ENCODE results near the gene ANK3.

ANK3 gene

DNA sequence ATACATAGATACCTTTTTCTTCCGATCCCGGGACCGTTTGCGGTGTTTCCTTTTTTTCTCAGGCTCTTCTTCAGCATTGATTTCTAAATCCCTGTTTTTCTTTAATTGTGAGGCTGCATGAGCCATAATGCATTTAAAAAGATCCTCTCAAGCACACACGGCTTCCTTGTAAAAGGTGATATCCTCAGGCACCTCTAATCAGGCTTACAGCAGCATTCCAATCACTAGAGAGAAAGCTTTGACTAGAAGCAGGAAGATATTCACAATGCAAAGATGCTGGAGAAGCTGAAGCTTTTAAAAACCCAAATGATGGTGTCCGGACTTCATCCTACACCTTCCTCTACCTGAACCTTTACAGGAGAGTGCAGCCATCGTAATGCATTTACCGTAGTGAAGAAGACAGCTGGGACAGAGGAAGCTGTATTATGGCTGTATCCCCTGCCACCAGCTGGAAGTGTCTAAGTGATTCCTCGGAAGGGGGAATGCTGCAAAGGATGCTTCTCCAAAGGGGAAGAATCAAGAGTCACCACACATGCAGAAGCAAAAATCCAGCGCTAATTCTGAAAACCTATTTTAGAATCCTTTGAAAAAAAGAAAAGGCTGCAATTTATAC, at the start of gene ANK3:
Gene ANK3, minus strand, starts transcription at position 463 of the 613 bp plus-strand sequence. Its CDS starts 337 bp downstream, at position 126.
- no peak for DNase-seq

DNA sequence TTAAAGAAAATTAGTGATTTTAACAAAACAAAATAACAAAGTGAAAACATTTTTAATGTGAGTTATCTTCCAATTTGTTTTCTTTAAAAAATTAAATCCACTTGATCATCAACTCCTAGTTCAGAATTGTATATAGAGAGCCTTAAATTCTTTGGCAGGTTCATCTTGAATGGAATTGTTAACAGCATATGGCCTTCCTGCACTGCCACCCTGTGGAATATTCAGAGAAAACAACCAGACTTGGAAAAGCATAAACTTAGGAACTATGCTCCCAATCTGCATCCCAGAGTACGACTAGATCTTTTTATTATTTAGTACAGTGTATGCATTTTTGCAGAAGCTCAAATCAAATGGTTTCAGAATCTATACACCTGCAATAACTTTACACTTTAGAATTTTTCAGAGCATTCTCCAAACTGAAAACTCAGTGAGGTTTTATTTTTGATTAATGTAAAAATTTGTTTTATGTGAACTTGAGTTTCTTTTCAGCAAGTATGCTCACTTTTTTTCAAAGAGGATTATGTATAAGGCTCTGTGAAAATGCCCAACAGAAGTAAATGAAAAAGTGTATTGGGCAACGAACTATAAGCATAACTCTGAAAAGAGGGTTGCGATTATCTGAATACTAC, 44.9 kb upstream of the ANK3 start:
- DNase-seq, result no peak

DNA sequence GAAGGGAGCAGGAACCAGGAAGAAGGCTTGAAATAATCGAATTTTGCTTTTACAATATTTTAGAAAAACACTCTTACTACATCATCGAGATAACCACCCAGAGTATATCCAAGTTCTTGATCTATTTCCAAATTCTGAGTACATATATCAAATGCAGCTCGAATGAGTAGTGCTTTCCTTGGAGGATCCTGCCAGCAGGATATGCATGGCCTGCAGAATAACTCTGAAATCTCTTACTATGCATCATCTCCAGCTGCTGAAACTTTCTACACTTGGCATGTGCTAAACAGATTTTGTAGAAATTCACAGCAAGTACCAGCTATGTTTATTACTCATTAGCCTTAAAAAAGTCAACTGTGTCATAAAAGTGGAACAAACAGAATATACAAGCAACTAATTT, 44.0 kb upstream of the ANK3 start:
- DNase-seq, result no peak

DNA sequence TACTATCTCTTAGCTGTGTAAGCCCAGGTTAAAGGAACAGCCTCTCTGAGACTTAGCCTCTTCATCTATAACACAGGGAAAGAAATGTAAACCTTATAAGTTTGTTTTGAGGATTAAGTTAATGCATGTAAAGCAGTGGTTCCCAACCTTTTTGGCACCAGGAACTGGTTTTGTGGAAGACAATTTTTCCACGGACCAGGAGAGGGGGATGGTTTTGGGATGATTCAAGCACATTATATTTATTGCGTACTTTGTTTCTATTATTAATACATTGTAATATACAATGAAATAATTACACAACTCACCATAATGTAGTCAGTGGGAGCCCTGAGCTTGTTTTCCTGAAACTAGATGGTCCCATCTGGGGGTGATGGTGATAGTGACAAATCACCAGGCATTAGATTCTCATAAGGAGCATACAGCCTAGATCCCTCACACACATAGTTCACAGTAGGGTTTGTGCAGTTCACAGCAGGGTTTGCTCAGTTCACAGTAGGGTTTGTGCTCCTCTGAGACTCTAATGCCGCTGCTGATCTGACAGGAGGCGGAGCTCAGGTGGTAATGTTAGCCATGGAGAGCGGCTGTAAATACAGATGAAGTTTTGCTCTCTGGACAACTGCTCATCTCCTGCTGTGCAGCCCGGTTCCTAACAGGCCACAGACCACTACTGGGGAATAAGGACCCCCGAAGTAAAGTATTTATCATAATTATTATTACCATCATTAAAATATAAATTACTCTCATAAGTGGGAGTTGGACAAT, 41.3 kb upstream of the ANK3 start:
- DNase-seq, result no peak

DNA sequence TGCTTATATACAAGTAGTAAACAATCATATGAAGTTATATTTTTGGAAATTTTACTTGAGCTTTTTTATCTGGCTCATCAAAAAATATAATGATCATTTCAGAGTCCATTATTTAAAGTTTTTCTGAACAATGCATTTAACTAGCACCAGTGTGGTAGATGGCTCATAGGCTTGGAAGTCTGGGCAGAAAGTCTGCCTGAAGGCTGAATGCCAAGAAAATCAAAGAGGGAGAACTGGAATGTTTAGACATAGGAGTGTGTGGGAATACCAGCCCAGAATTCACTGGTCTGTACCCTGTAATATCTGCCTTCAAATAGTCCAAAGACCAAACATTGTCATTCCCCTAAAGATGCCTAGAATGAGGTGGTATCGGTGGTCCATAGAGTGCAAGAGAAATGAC, 40.3 kb upstream of the ANK3 start:
- DNase-seq, result no peak

DNA sequence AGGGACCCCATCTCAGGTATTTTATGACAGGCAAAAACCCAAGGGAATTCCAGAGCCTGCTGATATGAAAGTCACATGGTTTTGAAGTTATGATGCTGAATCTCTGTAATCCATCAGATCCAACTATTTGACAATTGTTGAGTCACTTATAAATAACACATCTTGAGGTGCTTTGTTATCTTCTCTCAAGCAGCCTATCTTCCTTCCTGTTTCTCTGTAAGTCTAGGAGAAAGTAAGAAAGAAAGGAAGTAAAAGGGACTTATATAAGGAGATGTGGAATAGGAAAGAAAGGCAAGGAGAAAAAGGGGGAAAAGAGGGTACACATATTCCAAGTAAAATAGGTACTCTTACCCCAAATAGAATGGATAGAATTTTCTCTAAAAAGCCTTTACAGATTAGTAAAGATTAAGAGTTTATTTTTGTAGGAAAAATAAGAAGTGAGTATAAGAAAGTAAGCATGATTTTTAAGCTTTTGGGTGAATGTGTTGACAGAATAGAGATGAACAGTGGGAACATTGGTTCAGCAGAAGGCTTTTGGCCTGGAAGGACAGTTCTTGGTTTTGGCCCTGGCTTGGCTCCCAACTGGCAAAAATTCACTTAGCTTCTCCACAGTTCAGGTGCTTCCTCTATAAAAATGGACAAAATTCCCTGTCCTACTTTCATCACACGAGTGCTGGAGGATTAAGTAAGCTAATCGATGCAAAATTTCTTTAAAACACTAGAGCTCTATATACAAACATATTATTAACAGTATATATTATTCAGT, 39.6 kb upstream of the ANK3 start:
- DNase-seq, result no peak

DNA sequence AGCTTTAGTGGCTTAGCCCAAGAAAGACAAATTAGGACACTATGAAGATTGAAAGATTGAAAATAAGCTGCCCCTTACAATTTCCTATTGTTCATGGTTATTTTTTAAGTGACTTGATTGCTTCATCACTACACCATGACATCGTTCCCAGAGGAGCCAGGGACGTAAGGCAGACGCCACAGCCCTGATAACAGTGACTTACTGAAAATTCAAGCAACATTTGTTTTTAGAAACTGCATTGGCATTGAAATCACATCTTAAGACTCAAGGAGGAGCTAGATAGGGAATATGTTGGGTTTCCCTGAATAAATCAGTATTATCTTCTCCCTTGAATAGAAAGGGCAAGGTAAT, 38.7 kb upstream of the ANK3 start:
- DNase-seq, result no peak

DNA sequence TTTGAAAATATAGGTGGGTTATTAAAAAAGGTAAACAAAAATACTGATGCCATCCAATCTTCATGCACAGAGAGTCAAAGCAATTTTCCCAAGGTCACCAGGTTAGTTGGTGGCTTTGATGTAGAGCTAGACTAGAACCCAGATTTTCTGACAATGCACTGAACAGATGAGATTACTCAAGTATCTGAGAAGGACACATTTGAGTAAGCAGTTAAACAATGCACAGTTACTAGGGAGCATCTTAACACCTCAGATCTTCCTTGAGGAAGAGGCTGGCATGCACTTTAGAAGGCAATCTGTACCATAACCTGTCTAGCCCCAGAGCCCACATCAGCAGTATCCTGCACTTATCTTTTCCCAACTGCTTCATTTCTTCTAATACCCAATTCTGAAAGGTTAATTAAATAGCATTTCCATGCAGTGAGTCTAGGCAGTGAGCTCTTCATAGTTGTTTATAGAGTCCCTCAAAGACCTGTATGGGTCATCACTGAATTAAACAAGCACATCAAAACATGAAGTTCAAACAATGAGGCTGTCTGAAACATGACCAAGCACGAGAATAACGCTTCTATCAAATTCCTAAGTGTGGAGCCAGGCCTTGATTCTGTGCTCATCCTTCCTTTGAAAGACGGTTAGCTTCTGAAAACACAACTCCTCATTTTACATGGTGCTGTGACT, 38.2 kb upstream of the ANK3 start:
- DNase-seq, result no peak

DNA sequence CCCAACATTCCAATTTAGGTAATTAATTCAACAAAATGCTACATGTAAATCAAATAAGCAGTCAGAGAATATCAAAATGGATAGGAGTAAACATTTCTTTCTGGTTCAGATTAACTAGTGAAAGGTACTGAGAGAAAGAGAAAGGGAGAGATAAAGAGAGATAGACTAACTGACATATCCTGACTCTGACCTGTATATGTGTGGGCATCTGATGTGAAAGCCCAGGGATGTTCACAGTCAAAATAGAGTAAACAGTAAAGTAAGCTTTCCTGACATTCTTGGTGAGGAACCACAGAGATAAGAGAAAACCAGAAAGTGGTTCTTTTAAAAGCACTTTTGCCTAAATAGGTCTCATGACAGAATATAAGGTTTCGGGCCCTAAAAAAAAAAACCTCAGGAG, 37.5 kb upstream of the ANK3 start:
- DNase-seq, result no peak

DNA sequence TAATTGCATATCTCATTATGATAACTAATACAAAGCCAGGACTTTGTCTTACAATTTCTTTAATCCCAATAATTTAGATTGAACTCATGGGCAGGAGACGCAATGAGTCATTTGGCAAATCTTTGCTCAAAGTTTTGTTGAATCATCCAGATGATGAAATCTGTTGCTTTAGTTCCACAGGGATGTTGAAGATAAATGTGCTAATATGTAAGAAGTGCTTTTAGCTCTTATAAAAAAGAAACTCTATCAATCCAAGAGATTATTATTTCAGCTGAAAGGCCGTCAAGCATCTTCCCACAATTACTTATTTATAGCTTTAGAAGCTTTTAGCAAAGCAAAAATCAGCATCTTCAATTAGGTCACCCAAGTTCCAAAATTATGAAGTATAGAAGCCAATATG, 36.8 kb upstream of the ANK3 start:
- no peak for DNase-seq

DNA sequence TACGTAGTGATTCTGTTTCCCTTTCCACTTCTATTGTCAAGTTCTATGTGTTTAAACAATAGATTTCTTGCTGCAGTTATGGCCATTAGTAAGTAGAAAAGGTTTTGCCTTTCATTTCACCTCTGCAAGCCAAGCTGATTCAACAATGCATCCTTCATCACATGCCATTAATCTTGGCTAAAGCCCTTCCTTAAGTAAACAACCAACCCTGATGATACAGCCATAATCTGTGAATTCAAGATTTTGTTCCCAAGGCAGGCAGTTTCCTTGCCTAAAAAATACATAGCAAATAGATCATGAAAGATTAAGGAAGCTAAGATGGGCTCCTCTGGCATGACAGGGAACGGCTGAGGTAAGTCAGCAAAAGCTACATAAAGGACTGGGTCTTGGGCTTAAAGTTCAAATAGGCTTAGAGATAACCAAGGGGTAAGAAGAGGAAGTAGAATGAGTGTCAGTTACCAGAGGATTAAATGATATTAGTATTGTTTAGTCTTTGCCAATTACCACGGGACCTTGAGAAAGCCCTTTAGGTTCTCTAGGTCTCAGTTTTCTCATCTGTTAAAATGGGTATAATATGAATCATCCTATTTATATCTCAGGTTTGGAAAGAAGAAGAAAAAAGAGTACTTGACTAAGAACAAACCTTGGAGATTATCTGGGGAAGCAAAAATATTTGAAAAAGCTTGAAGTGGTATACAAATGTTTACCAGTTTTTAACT, 35.9 kb upstream of the ANK3 start:
- no peak for DNase-seq

DNA sequence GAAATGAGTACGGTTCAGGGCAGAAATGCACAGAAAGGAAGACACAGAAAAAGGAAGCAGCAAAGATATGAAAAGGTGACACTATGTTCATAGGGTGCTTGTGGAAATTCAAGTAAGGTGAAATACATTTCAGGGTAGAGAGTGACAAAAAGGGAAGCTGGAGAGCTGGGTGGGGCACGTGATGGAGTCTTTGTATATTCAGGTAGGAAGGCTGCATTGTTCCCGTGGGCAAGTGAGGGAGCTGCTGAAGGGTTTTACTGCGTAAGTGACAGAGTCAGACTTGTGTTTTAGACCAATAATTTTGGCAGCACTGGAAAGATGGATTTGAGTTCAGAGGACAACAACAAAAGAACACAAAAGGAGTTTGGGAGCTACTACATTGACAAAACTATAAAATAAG, 35.3 kb upstream of the ANK3 start:
- no peak for DNase-seq

DNA sequence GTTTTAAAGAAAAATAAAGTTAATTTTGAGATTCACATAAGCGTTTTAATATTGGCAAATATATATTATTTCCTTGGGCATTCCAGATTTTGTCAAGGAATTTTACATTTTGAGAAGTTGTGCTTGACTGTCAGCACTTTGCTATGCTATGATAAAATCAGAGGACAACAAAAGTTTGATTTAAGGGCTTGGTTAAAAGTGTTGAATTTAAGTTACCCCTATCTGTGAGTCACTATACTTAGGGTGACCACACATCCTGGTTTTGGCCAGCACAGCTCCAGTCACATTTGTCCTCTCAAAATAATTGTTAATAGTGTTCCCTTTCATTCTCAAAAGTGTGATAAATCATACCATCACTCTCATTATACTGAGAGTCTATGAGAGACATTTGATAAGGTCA, 34.2 kb upstream of the ANK3 start:
- no peak for DNase-seq

DNA sequence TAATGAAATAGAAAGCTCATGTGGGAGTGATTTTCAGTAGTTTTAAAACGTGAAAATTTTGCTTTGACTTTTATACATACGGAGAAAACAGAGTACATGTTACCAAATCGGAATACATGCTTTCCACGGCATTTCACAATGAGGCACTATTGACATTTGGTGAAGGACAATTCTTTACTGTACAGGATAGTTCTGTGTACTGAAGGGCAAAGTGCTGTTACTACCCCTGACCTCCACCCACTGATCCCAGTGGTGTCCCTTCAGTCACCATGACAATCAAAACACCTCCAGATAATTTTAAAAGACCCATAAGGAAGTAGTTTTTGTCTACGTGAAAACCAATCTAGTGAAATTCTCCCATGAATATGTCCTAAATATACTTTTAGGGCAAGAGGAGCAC, 33.1 kb upstream of the ANK3 start:
- DNase-seq, result no peak

DNA sequence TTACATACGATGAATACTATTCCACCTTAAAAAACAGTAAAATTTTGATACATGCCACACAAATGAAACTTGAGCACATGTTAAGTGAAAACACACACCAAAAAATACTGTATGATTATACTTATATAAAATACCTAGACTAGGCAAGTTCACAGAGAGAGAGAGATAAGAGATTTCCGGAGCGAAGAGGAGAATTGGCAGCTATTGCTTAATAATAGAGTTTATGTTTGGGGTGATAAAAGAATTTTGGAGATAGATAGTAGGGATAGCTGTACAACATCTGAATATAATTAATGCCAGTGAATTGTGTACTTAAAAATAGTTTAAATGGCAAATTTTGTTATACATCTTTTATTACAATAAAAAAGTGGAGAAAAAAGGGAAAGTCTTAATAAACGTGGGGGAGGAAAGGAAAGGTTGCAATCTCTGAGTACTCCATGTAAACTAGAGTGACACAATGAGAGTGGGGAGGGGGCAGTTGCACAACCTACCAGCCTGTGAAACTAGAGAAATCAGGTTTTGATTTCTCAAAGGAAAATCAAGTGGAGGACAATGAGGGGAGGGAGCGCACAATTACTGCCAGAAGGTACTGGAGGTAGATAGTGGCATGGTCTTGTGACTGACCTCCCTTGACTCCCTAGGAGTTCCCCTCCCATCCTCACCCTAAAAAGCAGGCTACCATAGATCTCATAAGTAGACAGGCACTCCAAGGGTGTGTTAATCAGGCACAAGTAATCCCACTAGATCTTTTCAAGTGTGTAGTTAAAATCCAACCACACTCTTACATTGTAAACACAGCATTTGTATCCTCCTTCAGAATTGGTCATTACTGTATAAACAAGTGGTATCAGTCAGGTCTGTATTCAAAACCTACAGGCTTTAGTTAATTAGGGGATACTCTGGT, 31.6 kb upstream of the ANK3 start:
- DNase-seq, result no peak

DNA sequence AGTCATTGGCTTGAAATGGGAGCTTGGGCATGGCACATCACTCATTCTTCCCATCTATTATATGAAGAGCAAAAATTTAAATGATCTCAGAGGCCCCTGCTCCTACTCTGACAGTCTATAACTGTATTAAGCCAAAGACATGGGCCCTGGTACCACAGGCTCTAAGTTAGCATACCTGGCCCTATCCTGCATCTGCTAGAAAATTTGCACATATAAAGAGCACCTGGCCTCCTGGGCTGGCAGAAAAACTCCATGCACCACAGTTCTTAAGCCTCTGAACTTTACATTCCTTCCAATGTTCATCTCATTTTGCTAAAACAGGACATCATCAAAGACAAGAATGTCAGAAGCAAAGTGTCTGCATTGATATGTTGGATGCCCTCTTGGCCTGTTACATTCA, 29.6 kb upstream of the ANK3 start:
- DNase-seq, result no peak

DNA sequence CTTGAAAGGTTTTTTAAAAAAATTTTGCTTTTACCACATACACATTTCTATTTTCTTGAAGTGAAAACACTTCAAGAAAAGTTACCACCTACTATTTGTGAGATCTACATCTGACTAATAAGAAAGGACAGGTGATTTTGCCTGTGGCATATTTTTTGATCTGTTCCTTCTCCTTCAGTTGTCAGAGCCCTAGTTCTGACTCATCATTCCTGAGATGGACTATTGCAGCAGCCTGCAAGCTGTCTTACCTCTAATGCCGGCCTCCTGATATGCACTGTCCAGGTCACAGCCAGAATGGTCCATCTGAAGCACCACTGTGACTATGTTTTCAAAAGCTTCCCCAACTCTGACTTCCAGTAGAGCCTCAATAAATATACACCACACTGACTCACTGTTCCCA, 28.2 kb upstream of the ANK3 start:
- DNase-seq, result no peak

DNA sequence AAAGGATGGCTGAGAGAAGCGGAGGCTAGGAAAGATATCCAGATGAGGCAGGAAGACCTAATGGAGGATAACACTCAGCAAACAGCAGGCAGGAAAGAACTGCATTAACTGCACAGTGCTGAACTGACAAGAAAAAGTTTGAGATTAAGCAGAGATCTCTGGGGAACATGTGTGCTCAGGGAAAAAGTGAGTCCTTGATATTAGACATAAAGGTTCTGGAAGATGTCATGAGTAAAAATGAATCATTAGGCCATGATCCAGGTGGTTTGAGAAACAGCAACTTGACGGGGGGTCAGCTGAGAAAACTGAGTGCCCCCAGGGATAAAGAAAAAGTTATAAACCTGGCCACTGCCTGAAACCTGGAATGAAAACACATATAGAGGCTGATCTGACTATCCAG, 27.3 kb upstream of the ANK3 start:
- no peak for DNase-seq

DNA sequence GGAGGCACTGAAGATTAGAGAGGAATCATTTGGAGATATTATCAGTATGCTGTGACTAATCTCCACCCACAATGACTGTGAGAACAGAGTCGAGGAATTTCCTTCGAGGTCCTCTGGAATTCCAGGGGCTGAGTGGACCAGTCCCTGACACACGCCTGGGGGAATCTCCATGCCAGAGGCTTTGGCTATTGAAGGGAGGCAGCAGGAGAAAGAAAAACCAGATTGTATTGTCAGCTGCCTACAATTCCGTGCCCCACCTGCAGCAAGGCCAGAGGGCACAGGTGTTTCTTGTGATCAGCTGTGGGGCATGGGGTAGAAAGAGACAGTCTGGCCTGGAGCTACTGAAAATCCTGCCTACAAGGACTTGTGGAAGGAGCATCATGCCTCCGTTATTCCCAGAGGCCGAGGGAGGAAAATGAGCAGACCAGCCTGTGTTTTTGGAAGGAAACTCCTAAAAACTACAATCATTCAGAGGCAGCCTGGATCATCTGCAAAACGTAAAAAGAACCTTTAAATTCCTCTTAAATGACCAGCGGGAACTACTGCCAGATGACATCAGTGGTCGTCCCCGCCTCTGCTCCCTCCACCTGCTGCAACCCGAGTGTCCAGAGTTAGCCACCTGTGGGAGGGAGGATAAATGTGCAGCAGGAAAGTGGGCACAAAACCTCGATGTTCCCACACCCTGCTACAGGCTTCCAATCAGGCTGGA, 25.4 kb upstream of the ANK3 start:
- DNase-seq, result no peak

DNA sequence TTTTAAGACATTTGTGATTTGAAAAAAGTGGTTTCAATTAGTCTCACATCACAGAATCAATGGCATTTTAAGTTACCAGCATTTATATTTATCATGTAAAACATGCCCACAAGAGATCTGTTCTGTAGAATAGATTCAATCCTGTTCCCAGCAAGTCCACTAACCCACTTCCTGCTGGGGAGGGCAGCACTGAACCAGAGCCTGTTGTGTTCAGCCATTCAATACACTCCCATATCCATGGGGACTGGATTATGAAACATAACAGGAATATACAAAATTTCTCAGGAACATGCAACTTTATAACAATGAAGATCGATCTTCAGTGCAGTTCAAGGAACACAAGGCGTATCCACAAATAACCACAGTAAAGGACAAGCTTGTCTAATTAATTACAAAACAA, 24.4 kb upstream of the ANK3 start:
- DNase-seq, result no peak
